CD4-positive, alpha-beta T cell (primary cell): ENCODE data around the gene MMP13. TPM values are rescaled to one million over a fixed set of nuclear protein-coding genes. Genes with fewer than 3 reads are reported as not detected.

Experiments used
- ATAC-seq: fragments of 200-7000 bp; cut with Tn5 transposase; one replicate; pipeline ENCODE4 v1.10.0; 2022; ENCODE audit warnings: mild to moderate bottlenecking; ENCODE audit not compliant: poor library complexity
- CTCF ChIA-PET: fragments of 350-600 bp; sonication (Branson Sonifier 250); formaldehyde crosslinking; loops from one replicate; lab custom pipeline; 2021; ENCODE audit warnings: antibody characterized with exemption, inconsistent platforms; lab: Charles Lee
- POLR2A ChIA-PET: fragments of 350-600 bp; sonication (Branson Sonifier 250); formaldehyde crosslinking; loops from one replicate; lab custom pipeline; 2021; ENCODE audit warnings: antibody characterized with exemption, inconsistent platforms; lab: Charles Lee
- DNase-seq, 14 experiments: peaks; one replicate each; pipeline ENCODE4 v3.0.0-alpha.2; 2013 to 2020; ENCODE audit warnings: mixed read lengths in 2 of 14
- H3K27ac ChIP-seq, 2 donors: one replicate each; pipeline versions ENCODE4 v1.5.1 to v1.7.0; 2013; ENCODE audit warnings: low read length in 2 of 2, low read depth in 1 of 2, mild to moderate bottlenecking in 1 of 2
- H3K27me3 ChIP-seq, 2 experiments: 1 replicate in 1 of 2; 2 replicates in 1 of 2; pipeline versions ENCODE4 v1.6.1 to v1.7.0; 2013; ENCODE audit warnings: low read length in 2 of 2, control low read depth in 1 of 2, mild to moderate bottlenecking in 1 of 2, moderate library complexity in 1 of 2; ENCODE audit not compliant: insufficient read depth in 2 of 2, control insufficient read depth in 1 of 2
- H3K36me3 ChIP-seq: one replicate; pipeline ENCODE4 v1.6.1; 2013; ENCODE audit warnings: low read length, control low read depth; ENCODE audit not compliant: insufficient read depth
- H3K4me1 ChIP-seq: one replicate; pipeline ENCODE4 v1.6.1; 2013; ENCODE audit warnings: low read length, control low read depth; ENCODE audit not compliant: insufficient read depth
- H3K4me3 ChIP-seq: one replicate; pipeline ENCODE4 v1.5.1; 2013; ENCODE audit warnings: mild to moderate bottlenecking, low read length, moderate library complexity
- H3K9me3 ChIP-seq, 2 experiments: 1 replicate in 1 of 2; 2 replicates in 1 of 2; pipeline versions ENCODE4 v1.6.1 to v1.7.0; 2013; ENCODE audit warnings: low read length in 2 of 2, mild to moderate bottlenecking in 2 of 2, control low read depth in 1 of 2, moderate library complexity in 1 of 2; ENCODE audit not compliant: control insufficient read depth in 1 of 2, insufficient read depth in 1 of 2
- H3K27ac Mint-ChIP-seq: one replicate; pipeline ENCODE4 v1.8.0; 2020; ENCODE audit warnings: mixed read lengths
- H3K27me3 Mint-ChIP-seq: one replicate; pipeline ENCODE4 v1.8.0; 2021; ENCODE audit warnings: mixed read lengths
- H3K36me3 Mint-ChIP-seq: one replicate; pipeline ENCODE4 v1.8.0; 2021; ENCODE audit warnings: low read depth, mixed read lengths
- H3K4me1 Mint-ChIP-seq: one replicate; pipeline ENCODE4 v1.8.0; 2021; ENCODE audit warnings: low read depth, mixed read lengths
- H3K4me3 Mint-ChIP-seq: one replicate; pipeline ENCODE4 v1.8.0; 2020; ENCODE audit warnings: mild to moderate bottlenecking, mixed read lengths
- H3K9me3 Mint-ChIP-seq: one replicate; pipeline ENCODE4 v1.8.0; 2020; ENCODE audit warnings: mixed read lengths
- intact Hi-C, 2 experiments: fragments of 100-400 bp; cut with DNase I in 1 of 2; cut with micrococcal nuclease in 1 of 2; formaldehyde crosslinking; loops; one replicate each; pipeline versions ENCODE4 v1.15.1 to v1.9.0; 2023 to 2025; cut with DNase I, micrococcal nuclease
- total RNA-seq, 174 experiments: library from RNA in 2 of 174; stranded (reverse) in 2 of 174; gene quantifications; one replicate each; pipeline ENCODE4 v1.2.3 and lab custom pipeline; 2021 to 2026
- TF ChIP-seq, protein P1 (sequence below): fragments of 200-600 bp; IDR thresholded peaks from one replicate; pipeline ENCODE4 v1.8.0; 2022; ENCODE audit warnings: antibody characterized with exemption, mild to moderate bottlenecking

Gene MMP13
- total RNA-seq, 2 experiments from 2014 or later: not detected

- intact Hi-C loops: loop anchor here in 1 of 2 experiments (10.0 kb wide), 1 partner anchor 590 kb away; the partner anchor contains the start of gene BIRC2
- H3K27me3 ChIP-seq: peaks cover 3 to 4% of the 10 kb centered on the region in 2 experiments
- H3K4me3 ChIP-seq: no peak overlapping the region
- no peak for DNase-seq
- H3K9me3 ChIP-seq: no peaks in the 10 kb centered on the region
- H3K27ac ChIP-seq: no peak overlapping the region
- no peaks in the 10 kb centered on the region for H3K4me1 ChIP-seq
- no peak for ATAC-seq
- ChIA-PET CTCF (no interaction called here), POLR2A (no interaction called here)
- TF ChIP-seq, protein P1, sequence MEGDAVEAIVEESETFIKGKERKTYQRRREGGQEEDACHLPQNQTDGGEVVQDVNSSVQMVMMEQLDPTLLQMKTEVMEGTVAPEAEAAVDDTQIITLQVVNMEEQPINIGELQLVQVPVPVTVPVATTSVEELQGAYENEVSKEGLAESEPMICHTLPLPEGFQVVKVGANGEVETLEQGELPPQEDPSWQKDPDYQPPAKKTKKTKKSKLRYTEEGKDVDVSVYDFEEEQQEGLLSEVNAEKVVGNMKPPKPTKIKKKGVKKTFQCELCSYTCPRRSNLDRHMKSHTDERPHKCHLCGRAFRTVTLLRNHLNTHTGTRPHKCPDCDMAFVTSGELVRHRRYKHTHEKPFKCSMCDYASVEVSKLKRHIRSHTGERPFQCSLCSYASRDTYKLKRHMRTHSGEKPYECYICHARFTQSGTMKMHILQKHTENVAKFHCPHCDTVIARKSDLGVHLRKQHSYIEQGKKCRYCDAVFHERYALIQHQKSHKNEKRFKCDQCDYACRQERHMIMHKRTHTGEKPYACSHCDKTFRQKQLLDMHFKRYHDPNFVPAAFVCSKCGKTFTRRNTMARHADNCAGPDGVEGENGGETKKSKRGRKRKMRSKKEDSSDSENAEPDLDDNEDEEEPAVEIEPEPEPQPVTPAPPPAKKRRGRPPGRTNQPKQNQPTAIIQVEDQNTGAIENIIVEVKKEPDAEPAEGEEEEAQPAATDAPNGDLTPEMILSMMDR: no peak
- peaks cover 25% of the 10 kb centered on the region for H3K27me3 Mint-ChIP-seq
- H3K36me3 ChIP-seq: no peaks in the 10 kb centered on the region
- no peak overlapping the region for H3K4me3 Mint-ChIP-seq
- H3K36me3 Mint-ChIP-seq: no peaks in the 10 kb centered on the region
- no peaks in the 10 kb centered on the region for H3K4me1 Mint-ChIP-seq
- no peak overlapping the region for H3K27ac Mint-ChIP-seq
- H3K9me3 Mint-ChIP-seq: no peaks in the 10 kb centered on the region
Measured at GRCh38 chr11:102934735-102935134, 20.8 kb downstream of the MMP13 start.

GRCh38 chr11:102933627-102934026, 21.9 kb downstream of the MMP13 start:
- no peaks in the 10 kb centered on the region for H3K4me1 ChIP-seq
- ATAC-seq (no peak), DNase-seq (no peak)
- H3K9me3 ChIP-seq: no peaks in the 10 kb centered on the region
- Mint-ChIP-seq H3K4me1 (no peaks in the 10 kb centered on the region), H3K27ac (no peak overlapping the region), H3K27me3 (peaks cover 25% of the 10 kb centered on the region), H3K9me3 (no peaks in the 10 kb centered on the region), H3K4me3 (no peak overlapping the region), H3K36me3 (no peaks in the 10 kb centered on the region)
- no peak overlapping the region for H3K27ac ChIP-seq
- POLR2A ChIA-PET: no interaction called here
- H3K36me3 ChIP-seq: no peaks in the 10 kb centered on the region
- TF ChIP-seq, protein P1: no peak
- CTCF ChIA-PET: no interaction called here
- intact Hi-C loops: loop anchor here in 1 of 2 experiments (10.0 kb wide), 1 partner anchor 589 kb away; the partner anchor contains the start of gene BIRC2
- H3K4me3 ChIP-seq: no peak overlapping the region
- peaks cover 3 to 4% of the 10 kb centered on the region in 2 experiments for H3K27me3 ChIP-seq

DNA sequence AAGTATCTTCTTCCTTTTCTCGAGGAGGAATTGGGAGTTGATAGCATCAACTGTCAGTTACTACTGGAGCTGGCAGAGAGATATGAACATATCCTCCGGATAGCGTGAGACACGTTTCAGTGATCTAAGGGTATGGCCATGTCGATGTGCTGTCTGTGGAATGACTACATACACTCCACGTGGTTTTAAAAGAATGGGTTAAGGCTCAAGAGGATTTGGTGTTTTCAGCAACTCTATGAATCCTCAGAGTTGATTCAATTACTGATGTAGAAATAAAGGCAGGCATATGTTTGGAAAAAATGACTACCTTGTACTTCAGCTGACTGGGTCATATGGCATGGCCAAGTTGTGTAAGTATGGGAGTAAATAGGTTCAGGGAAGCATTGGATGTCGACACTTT, 22.9 kb downstream of the MMP13 start:
- H3K36me3 ChIP-seq: no peaks in the 10 kb centered on the region
- no peak overlapping the region for H3K27ac ChIP-seq
- no peaks in the 10 kb centered on the region for H3K4me1 ChIP-seq
- no peak for DNase-seq
- intact Hi-C loops: loop anchor here in 1 of 2 experiments (10.0 kb wide), 1 partner anchor 588 kb away; the partner anchor contains the start of gene BIRC2
- ATAC-seq: no peak
- POLR2A ChIA-PET: no interaction called here
- H3K9me3 ChIP-seq: no peaks in the 10 kb centered on the region
- TF ChIP-seq, protein P1: no peak
- H3K4me3 ChIP-seq: no peak overlapping the region
- Mint-ChIP-seq H3K4me1 (no peaks in the 10 kb centered on the region), H3K9me3 (no peaks in the 10 kb centered on the region), H3K27ac (no peak overlapping the region), H3K36me3 (no peaks in the 10 kb centered on the region), H3K4me3 (no peak overlapping the region), H3K27me3 (peaks cover 25% of the 10 kb centered on the region)
- H3K27me3 ChIP-seq: peaks cover 3 to 4% of the 10 kb centered on the region in 2 experiments
- CTCF ChIA-PET: no interaction called here
